ENCODE results near the gene MYBPC2. TPM values are rescaled to one million over a fixed set of nuclear protein-coding genes. Genes with fewer than 3 reads are reported as not detected.
A peak's percentile ranks its signal among the peaks of the same experiment; 100 is the strongest.

MYBPC2 gene
- total RNA-seq, 1 experiment from 2014 or later: not detected

GRCh38 chr19:50409347-50409746, 23.3 kb upstream of the MYBPC2 start:
- DNase-seq (ENCODE audit: low spot score): no peak

- DNase-seq (ENCODE audit: low spot score): no peak
These were observed 22.6 kb upstream of the MYBPC2 start for GRCh38 chr19:50410109-50410508.

GRCh38 chr19:50412419-50412818, 20.3 kb upstream of the MYBPC2 start:
- DNase-seq (ENCODE audit: low spot score): no peak

GRCh38 chr19:50413096-50413495, 19.6 kb upstream of the MYBPC2 start:
- DNase-seq (ENCODE audit: low spot score): no peak

- no peak for DNase-seq (ENCODE audit: low spot score)
These were observed 19.2 kb upstream of the MYBPC2 start for GRCh38 chr19:50413531-50413930.

GRCh38 chr19:50414864-50415660, 17.6 kb upstream of the MYBPC2 start:
- DNase-seq (ENCODE audit: low spot score): peak; percentile 87

- no peak for DNase-seq (ENCODE audit: low spot score)
These were observed 17.0 kb upstream of the MYBPC2 start for GRCh38 chr19:50415661-50416033.

GRCh38 chr19:50416034-50416977, 16.4 kb upstream of the MYBPC2 start:
- DNase-seq (ENCODE audit: low spot score): no peak

- DNase-seq (ENCODE audit: low spot score): peak; percentile 57
These were observed 15.3 kb upstream of the MYBPC2 start for GRCh38 chr19:50417111-50418081.

GRCh38 chr19:50418176-50419021, 14.3 kb upstream of the MYBPC2 start, which contains the start of gene SPIB:
Gene SPIB (plus strand): TSS chr19:50418938. CDS start chr19:50418963, 25 bp downstream.
- DNase-seq (ENCODE audit: low spot score): no peak

- DNase-seq (ENCODE audit: low spot score): no peak
These were observed 13.6 kb upstream of the MYBPC2 start for GRCh38 chr19:50419022-50419579.

- no peak for DNase-seq (ENCODE audit: low spot score)
These were observed 13.1 kb upstream of the MYBPC2 start for GRCh38 chr19:50419580-50420035.

- no peak for DNase-seq (ENCODE audit: low spot score)
These were observed 12.6 kb upstream of the MYBPC2 start for GRCh38 chr19:50420127-50420526.

- no peak for DNase-seq (ENCODE audit: low spot score)
These were observed 11.9 kb upstream of the MYBPC2 start for GRCh38 chr19:50420808-50421207.

GRCh38 chr19:50422397-50423278, 10.1 kb upstream of the MYBPC2 start:
- DNase-seq (ENCODE audit: low spot score): no peak

- no peak for DNase-seq (ENCODE audit: low spot score)
These were observed 9.2 kb upstream of the MYBPC2 start for GRCh38 chr19:50423279-50424113.

- DNase-seq (ENCODE audit: low spot score): no peak
These were observed 7.1 kb upstream of the MYBPC2 start for GRCh38 chr19:50425581-50425980.
